Hepatic stellate cell (primary cell): ENCODE measurements around the gene TNFAIP8L2.
"Not testable (repeated sequence)": the region's sequence is repeated elsewhere in the genome, so short reads cannot be mapped to it uniquely, and the experiment has no call there.

Experiments used
- DNase-seq: peaks from one replicate; pipeline ENCODE4 v3.0.0; 2011; ENCODE audit warnings: low spot score

Gene TNFAIP8L2

GRCh38 chr1:151189637-151190445 is 33.4 kb downstream of the TNFAIP8L2 start, which contains the start of gene VPS72:
Gene VPS72, minus strand, starts transcription at chr1:151190197. Its CDS starts 76 bp downstream, at chr1:151190121.
- DNase-seq = peak; percentile 89

- no peak for DNase-seq
Observed at GRCh38 chr1:151192047-151192446, 35.6 kb downstream of the TNFAIP8L2 start.

- no peak for DNase-seq
Observed at GRCh38 chr1:151193304-151193703, 36.9 kb downstream of the TNFAIP8L2 start.

- DNase-seq = no peak
Observed at GRCh38 chr1:151193856-151194255, 37.4 kb downstream of the TNFAIP8L2 start.

- peak; percentile 80 for DNase-seq
Observed at GRCh38 chr1:151194894-151195594, 38.6 kb downstream of the TNFAIP8L2 start.

- peak; percentile 64 for DNase-seq
Observed at GRCh38 chr1:151196292-151196800, 39.9 kb downstream of the TNFAIP8L2 start.

GRCh38 chr1:151197863-151198253 is 41.4 kb downstream of the TNFAIP8L2 start:
- no peak for DNase-seq

GRCh38 chr1:151198254-151199127 is 42.0 kb downstream of the TNFAIP8L2 start, which contains the start of gene PIP5K1A:
Gene PIP5K1A, plus strand, starts transcription at chr1:151198552. Its CDS starts 445 bp downstream, at chr1:151198997.
- DNase-seq = peak; percentile 100

GRCh38 chr1:151199873-151200581 is 43.6 kb downstream of the TNFAIP8L2 start:
- DNase-seq = peak; percentile 69

- DNase-seq = not testable (repeated sequence)
Observed at GRCh38 chr1:151205381-151205965, 49.0 kb downstream of the TNFAIP8L2 start.
